GM12878 (cell line): ENCODE data around the gene EHBP1L1.

Experiments
- CTCF ChIP-seq, 3 experiments: IDR thresholded peaks in 2 of 3; conservative IDR thresholded peaks in 1 of 3; 2 replicates each; pipeline ENCODE4 v1.5.1; 2011; ENCODE audit warnings: low read depth in 3 of 3, low read length in 3 of 3, mild to moderate bottlenecking in 3 of 3, control low read depth in 2 of 3, moderate library complexity in 2 of 3, inconsistent platforms in 1 of 3, mixed read lengths in 1 of 3; ENCODE audit not compliant: control insufficient read depth in 2 of 3, insufficient read depth in 1 of 3; ENCODE audit errors: extremely low read depth in 1 of 3
- NFXL1 ChIP-seq: fragments of 450-650 bp; IDR thresholded peaks from 2 replicates; pipeline ENCODE4 v1.6.1; 2017; ENCODE audit warnings: antibody characterized with exemption, mild to moderate bottlenecking, borderline replicate concordance
- RAD51 ChIP-seq: fragments of 450-650 bp; IDR thresholded peaks from 2 replicates; pipeline ENCODE4 v1.6.1; 2016; ENCODE audit warnings: moderate library complexity, mild to moderate bottlenecking, inconsistent platforms
- RELA ChIP-seq: fragments of 450-650 bp; IDR thresholded peaks from 2 replicates; pipeline ENCODE4 v1.8.0; 2014; ENCODE audit warnings: borderline replicate concordance; ENCODE audit not compliant: partially characterized antibody
- ZNF24 ChIP-seq: fragments of 450-650 bp; IDR thresholded peaks from 2 replicates; pipeline ENCODE4 v1.6.1; 2017; ENCODE audit warnings: antibody characterized with exemption, mild to moderate bottlenecking

- no peak for TF ChIP-seq CTCF (IDR thresholded peaks at IDR 0.05 in 2 of 3, conservative IDR thresholded peaks at IDR 0.05 in 1 of 3; ENCODE audit: control insufficient read depth in 2 of 3, extremely low read depth in 1 of 3, insufficient read depth in 1 of 3, low read depth in 3 of 3, low read length in 3 of 3)
- no peak for TF ChIP-seq RELA
- TF ChIP-seq ZNF24, result no peak
- no peak for TF ChIP-seq NFXL1
- no peak for TF ChIP-seq RAD51
Measured at GRCh38 chr11:65595131-65595530, 19.3 kb downstream of the EHBP1L1 start.
